ENCODE results near the gene EVPL.
"Not testable (repeated sequence)": the region's sequence is repeated elsewhere in the genome, so short reads cannot be mapped to it uniquely, and the experiment has no call there.

EVPL gene

GRCh38 chr17:75970626-75971025 is 56.5 kb downstream of the EVPL start:
- H3K9me2 ChIP-seq (replicated peaks; ENCODE audit: low read depth, low read length) = no peaks in the 10 kb centered on the region
- H3K4me2 ChIP-seq (ENCODE audit: low read depth, low read length, poor library complexity, severe bottlenecking) = no peak overlapping the region
- peaks cover 7% of the 10 kb centered on the region; the same call in 1 of the 2 replicates for H3K79me2 ChIP-seq (ENCODE audit: insufficient read depth, low read length)
- no peak overlapping the region for H3K9ac ChIP-seq (ENCODE audit: low read depth, low read length, poor library complexity, severe bottlenecking)
- no peaks in the 10 kb centered on the region for H3K36me3 ChIP-seq (ENCODE audit: insufficient read depth, low read length)
- H3K9me3 ChIP-seq (ENCODE audit: insufficient read depth, low read depth, low read length) = no peaks in the 10 kb centered on the region
- H3K4me3 ChIP-seq (ENCODE audit: low read length, poor library complexity, severe bottlenecking) = no peak overlapping the region
- H4K20me1 ChIP-seq (ENCODE audit: insufficient read depth, low read length, poor library complexity, severe bottlenecking) = no peaks in the 10 kb centered on the region
- TF ChIP-seq EZH2phosphoT487 (IDR thresholded peaks at IDR 0.05; ENCODE audit: borderline replicate concordance) (no peak), CTCF (conservative IDR thresholded peaks at IDR 0.05; ENCODE audit: low read length) (no peak)
- no peaks in the 10 kb centered on the region; the same call in 1 of the 2 replicates for H3F3A ChIP-seq (ENCODE audit: low read depth)
- no peaks in the 10 kb centered on the region for H3K27me3 ChIP-seq (ENCODE audit: insufficient read depth, low read length, poor library complexity, severe bottlenecking)
- peaks cover 15% of the 10 kb centered on the region for H3K4me1 ChIP-seq (ENCODE audit: insufficient read depth, low read length, poor library complexity, severe bottlenecking)
- no peak overlapping the region for H2AFZ ChIP-seq (ENCODE audit: low read length)

- Histone ChIP-seq H3F3A (ENCODE audit: low read depth) (no peaks in the 10 kb centered on the region; the same call in 1 of the 2 replicates), H3K9ac (ENCODE audit: low read depth, low read length, poor library complexity, severe bottlenecking) (no peak overlapping the region), H3K27me3 (ENCODE audit: insufficient read depth, low read length, poor library complexity, severe bottlenecking) (no peaks in the 10 kb centered on the region), H2AFZ (ENCODE audit: low read length) (no peak overlapping the region), H3K4me1 (ENCODE audit: insufficient read depth, low read length, poor library complexity, severe bottlenecking) (peaks cover 11% of the 10 kb centered on the region), H3K4me3 (ENCODE audit: low read length, poor library complexity, severe bottlenecking) (no peak overlapping the region), H4K20me1 (ENCODE audit: insufficient read depth, low read length, poor library complexity, severe bottlenecking) (no peaks in the 10 kb centered on the region), H3K9me2 (replicated peaks; ENCODE audit: low read depth, low read length) (no peaks in the 10 kb centered on the region), H3K4me2 (ENCODE audit: low read depth, low read length, poor library complexity, severe bottlenecking) (no peak overlapping the region), H3K36me3 (ENCODE audit: insufficient read depth, low read length) (no peaks in the 10 kb centered on the region), H3K9me3 (ENCODE audit: insufficient read depth, low read depth, low read length) (no peaks in the 10 kb centered on the region), H3K79me2 (ENCODE audit: insufficient read depth, low read length) (peaks cover 7% of the 10 kb centered on the region; the same call in 1 of the 2 replicates)
- no peak for TF ChIP-seq CTCF (conservative IDR thresholded peaks at IDR 0.05; ENCODE audit: low read length)
- no peak for TF ChIP-seq EZH2phosphoT487 (IDR thresholded peaks at IDR 0.05; ENCODE audit: borderline replicate concordance)
Observed at GRCh38 chr17:75970011-75970523, 57.0 kb downstream of the EVPL start.

- H3K4me1 ChIP-seq (ENCODE audit: insufficient read depth, low read length, poor library complexity, severe bottlenecking) = not testable (repeated sequence)
Observed at GRCh38 chr17:75969044-75969443, 58.1 kb downstream of the EVPL start.

GRCh38 chr17:75965468-75965867 is 61.6 kb downstream of the EVPL start:
- no peaks in the 10 kb centered on the region for H3K9me2 ChIP-seq (replicated peaks; ENCODE audit: low read depth, low read length)
- no peaks in the 10 kb centered on the region for H4K20me1 ChIP-seq (ENCODE audit: insufficient read depth, low read length, poor library complexity, severe bottlenecking)
- no peak overlapping the region for H3K4me2 ChIP-seq (ENCODE audit: low read depth, low read length, poor library complexity, severe bottlenecking)
- H3K36me3 ChIP-seq (ENCODE audit: insufficient read depth, low read length) = no peaks in the 10 kb centered on the region
- peaks cover 3% of the 10 kb centered on the region for H3K4me1 ChIP-seq (ENCODE audit: insufficient read depth, low read length, poor library complexity, severe bottlenecking)
- H3K79me2 ChIP-seq (ENCODE audit: insufficient read depth, low read length) = peaks cover 9% of the 10 kb centered on the region; the same call in 1 of the 2 replicates
- H3K9ac ChIP-seq (ENCODE audit: low read depth, low read length, poor library complexity, severe bottlenecking) = no peak overlapping the region
- TF ChIP-seq EZH2phosphoT487 (IDR thresholded peaks at IDR 0.05; ENCODE audit: borderline replicate concordance) (no peak), CTCF (conservative IDR thresholded peaks at IDR 0.05; ENCODE audit: low read length) (no peak)
- no peak overlapping the region for H2AFZ ChIP-seq (ENCODE audit: low read length)
- H3F3A ChIP-seq (ENCODE audit: low read depth) = no peaks in the 10 kb centered on the region
- no peaks in the 10 kb centered on the region for H3K9me3 ChIP-seq (ENCODE audit: insufficient read depth, low read depth, low read length)
- no peaks in the 10 kb centered on the region for H3K27me3 ChIP-seq (ENCODE audit: insufficient read depth, low read length, poor library complexity, severe bottlenecking)
- H3K4me3 ChIP-seq (ENCODE audit: low read length, poor library complexity, severe bottlenecking) = no peak overlapping the region

More at GRCh38 chr17:75969044-75969443, 58.1 kb downstream of the EVPL start:
- H3K4me2 ChIP-seq (ENCODE audit: low read depth, low read length, poor library complexity, severe bottlenecking); H4K20me1 ChIP-seq (ENCODE audit: insufficient read depth, low read length, poor library complexity, severe bottlenecking); H3K9ac ChIP-seq (ENCODE audit: low read depth, low read length, poor library complexity, severe bottlenecking); H3K4me3 ChIP-seq (ENCODE audit: low read length, poor library complexity, severe bottlenecking); H3F3A ChIP-seq (ENCODE audit: low read depth); H3K9me2 ChIP-seq (replicated peaks; ENCODE audit: low read depth, low read length); H3K9me3 ChIP-seq (ENCODE audit: insufficient read depth, low read depth, low read length); H2AFZ ChIP-seq (ENCODE audit: low read length); H3K27me3 ChIP-seq (ENCODE audit: insufficient read depth, low read length, poor library complexity, severe bottlenecking); H3K36me3 ChIP-seq (ENCODE audit: insufficient read depth, low read length): not testable (repeated sequence)
- peaks cover 11% of the 10 kb centered on the region; the same call in 1 of the 2 replicates for H3K79me2 ChIP-seq (ENCODE audit: insufficient read depth, low read length)
